ENCODE measurements around the gene UBE2F. TPM values are rescaled to one million over a fixed set of nuclear protein-coding genes. Genes with fewer than 3 reads are reported as not detected.

The UBE2F gene
- polyA plus RNA-seq, 3 donors = 51.1 to 120 (median 117) TPM

DNA sequence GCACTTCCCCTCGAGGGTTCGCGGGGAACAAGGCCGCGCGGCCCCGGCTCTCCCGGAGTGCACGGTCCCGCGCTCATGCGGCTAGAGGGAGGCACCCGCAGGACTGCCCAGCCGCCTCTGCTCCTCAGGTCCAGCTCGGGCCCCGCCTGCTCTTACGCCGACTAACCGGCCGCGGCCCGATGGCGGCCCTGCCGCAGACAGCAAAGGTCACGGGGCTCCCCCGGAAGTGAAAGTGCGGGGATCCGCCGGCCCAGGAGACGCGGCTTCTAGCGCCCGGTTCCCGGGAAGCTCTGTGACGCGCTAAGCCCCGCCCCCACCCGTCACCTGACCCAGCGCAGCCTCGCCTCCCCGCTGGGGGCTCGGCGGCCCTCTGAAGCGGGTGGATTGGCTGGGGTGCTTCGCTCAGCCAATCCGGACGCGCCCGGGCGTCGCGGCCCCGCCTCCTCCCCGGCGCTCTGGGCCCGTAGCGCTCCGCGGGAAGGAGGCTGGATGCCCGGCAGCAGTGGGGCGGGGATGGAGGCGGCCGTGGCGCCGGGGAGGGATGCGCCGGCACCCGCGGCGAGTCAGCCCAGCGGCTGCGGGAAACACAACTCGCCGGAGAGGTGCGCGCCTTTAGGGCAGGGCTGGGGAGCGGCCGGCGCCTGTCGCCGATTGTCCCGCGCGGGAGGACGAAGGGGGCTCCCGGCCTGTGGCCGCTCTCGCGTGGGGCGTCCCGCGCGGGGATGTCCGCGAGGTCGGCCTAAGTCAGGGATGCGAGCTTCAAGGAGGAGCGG, 93.9 kb downstream of the UBE2F start, which contains the start of gene SCLY:
SCLY (plus strand) TSS at position 460 of the 773 bp plus-strand sequence; CDS start at position 514, 54 bp downstream.
- Mint-ChIP-seq H3K27ac (peak within 1 kb of the TSS; percentile 82 to 95 (median 90)), H3K9me3 (peaks cover 17 to 24% (median 20%) of the 10 kb centered on the region in 7 donors), H3K36me3 (peaks cover 14 to 18% of the 10 kb centered on the region in 2 donors), H3K27me3 (ENCODE audit: low read depth in 3 of 3) (peaks cover 8 to 24% (median 22%) of the 10 kb centered on the region in 3 donors), H3K4me1 (peaks cover 22% of the 10 kb centered on the region), H3K4me3 (peak within 1 kb of the TSS; percentile 90 to 94)
- under 1% methylated on average over 98 of the region's 98 CpGs for WGBS (ENCODE audit: insufficient coverage)
- Histone ChIP-seq H3K27me3 (ENCODE audit: control insufficient read depth in 2 of 2, insufficient read depth in 2 of 2, low read length in 2 of 2) (peaks cover 3 to 19% of the 10 kb centered on the region in 2 donors), H3K4me1 (ENCODE audit: control insufficient read depth in 1 of 2, insufficient read depth in 2 of 2, low read length in 2 of 2) (peaks cover 17 to 23% of the 10 kb centered on the region in 2 donors), H3K36me3 (replicated peaks in 1 of 2; ENCODE audit: control insufficient read depth in 1 of 2, insufficient read depth in 2 of 2, low read length in 2 of 2) (peaks cover 8 to 14% of the 10 kb centered on the region in 2 donors), H3K4me2 (replicated peaks; ENCODE audit: extremely low read depth, low read length, poor library complexity, severe bottlenecking) (peak within 1 kb of the TSS; percentile 93), H3K79me2 (ENCODE audit: insufficient read depth, low read length) (no peaks in the 10 kb centered on the region), H3K9ac (ENCODE audit: insufficient read depth, low read length, poor library complexity, severe bottlenecking) (peak within 1 kb of the TSS; percentile 91), H3K9me3 (replicated peaks in 1 of 2; ENCODE audit: control insufficient read depth in 1 of 2, insufficient read depth in 1 of 2, low read length in 2 of 2) (peaks cover 6 to 10% of the 10 kb centered on the region in 2 donors), H3K27ac (ENCODE audit: low read depth in 1 of 2, low read length in 2 of 2) (peak within 1 kb of the TSS; percentile 66 to 91), H2AFZ (ENCODE audit: insufficient read depth, low read depth, low read length, poor library complexity, severe bottlenecking) (peak within 1 kb of the TSS; percentile 98), H3K4me3 (replicated peaks in 1 of 3; ENCODE audit: low read depth in 2 of 3, low read length in 3 of 3) (peak within 1 kb of the TSS; percentile 74 to 88 (median 82)), H4K20me1 (ENCODE audit: insufficient read depth, low read length) (no peaks in the 10 kb centered on the region)
- peak; percentile 98 for DNase-seq
- intact Hi-C loops (cut with micrococcal nuclease) = loop anchor here in 1 of 2 donors (2.0 to 5.0 kb wide), 2 partner anchors 92 to 182 kb away; partner anchors contain the start of gene HES6
- TF ChIP-seq, protein P1, sequence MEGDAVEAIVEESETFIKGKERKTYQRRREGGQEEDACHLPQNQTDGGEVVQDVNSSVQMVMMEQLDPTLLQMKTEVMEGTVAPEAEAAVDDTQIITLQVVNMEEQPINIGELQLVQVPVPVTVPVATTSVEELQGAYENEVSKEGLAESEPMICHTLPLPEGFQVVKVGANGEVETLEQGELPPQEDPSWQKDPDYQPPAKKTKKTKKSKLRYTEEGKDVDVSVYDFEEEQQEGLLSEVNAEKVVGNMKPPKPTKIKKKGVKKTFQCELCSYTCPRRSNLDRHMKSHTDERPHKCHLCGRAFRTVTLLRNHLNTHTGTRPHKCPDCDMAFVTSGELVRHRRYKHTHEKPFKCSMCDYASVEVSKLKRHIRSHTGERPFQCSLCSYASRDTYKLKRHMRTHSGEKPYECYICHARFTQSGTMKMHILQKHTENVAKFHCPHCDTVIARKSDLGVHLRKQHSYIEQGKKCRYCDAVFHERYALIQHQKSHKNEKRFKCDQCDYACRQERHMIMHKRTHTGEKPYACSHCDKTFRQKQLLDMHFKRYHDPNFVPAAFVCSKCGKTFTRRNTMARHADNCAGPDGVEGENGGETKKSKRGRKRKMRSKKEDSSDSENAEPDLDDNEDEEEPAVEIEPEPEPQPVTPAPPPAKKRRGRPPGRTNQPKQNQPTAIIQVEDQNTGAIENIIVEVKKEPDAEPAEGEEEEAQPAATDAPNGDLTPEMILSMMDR (IDR thresholded peaks at IDR 0.05) = no peak
